DND-41 (cell line): Measurements from ENCODE around the gene C2orf74.

Experiments used
- EZH2 ChIP-seq: IDR thresholded peaks from 3 replicates; pipeline ENCODE4 v1.6.1; 2012; ENCODE audit warnings: borderline replicate concordance, low read depth, mild to moderate bottlenecking, moderate library complexity, low read length, inconsistent platforms; ENCODE audit not compliant: severe bottlenecking
- TF ChIP-seq, protein P1 (sequence below): IDR thresholded peaks from 2 replicates; pipeline ENCODE4 v1.5.1; 2012; ENCODE audit warnings: borderline replicate concordance, low read length, moderate library complexity, mild to moderate bottlenecking; ENCODE audit not compliant: poor library complexity, severe bottlenecking; ENCODE audit errors: extremely low read depth

- no peak for TF ChIP-seq EZH2
- TF ChIP-seq, protein P1, sequence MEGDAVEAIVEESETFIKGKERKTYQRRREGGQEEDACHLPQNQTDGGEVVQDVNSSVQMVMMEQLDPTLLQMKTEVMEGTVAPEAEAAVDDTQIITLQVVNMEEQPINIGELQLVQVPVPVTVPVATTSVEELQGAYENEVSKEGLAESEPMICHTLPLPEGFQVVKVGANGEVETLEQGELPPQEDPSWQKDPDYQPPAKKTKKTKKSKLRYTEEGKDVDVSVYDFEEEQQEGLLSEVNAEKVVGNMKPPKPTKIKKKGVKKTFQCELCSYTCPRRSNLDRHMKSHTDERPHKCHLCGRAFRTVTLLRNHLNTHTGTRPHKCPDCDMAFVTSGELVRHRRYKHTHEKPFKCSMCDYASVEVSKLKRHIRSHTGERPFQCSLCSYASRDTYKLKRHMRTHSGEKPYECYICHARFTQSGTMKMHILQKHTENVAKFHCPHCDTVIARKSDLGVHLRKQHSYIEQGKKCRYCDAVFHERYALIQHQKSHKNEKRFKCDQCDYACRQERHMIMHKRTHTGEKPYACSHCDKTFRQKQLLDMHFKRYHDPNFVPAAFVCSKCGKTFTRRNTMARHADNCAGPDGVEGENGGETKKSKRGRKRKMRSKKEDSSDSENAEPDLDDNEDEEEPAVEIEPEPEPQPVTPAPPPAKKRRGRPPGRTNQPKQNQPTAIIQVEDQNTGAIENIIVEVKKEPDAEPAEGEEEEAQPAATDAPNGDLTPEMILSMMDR = no peak
Observed at GRCh38 chr2:61116302-61116701, 45.7 kb upstream of the C2orf74 start.
